HG02571 (cell line): ENCODE results near the gene TAGLN.
"Not testable (repeated sequence)": the region's sequence is repeated elsewhere in the genome, so short reads cannot be mapped to it uniquely, and the experiment has no call there.

Experiments
- ATAC-seq: cut with Tn5 transposase; IDR thresholded peaks from one replicate; pipeline ENCODE4 v1.9.1; 2021; ENCODE audit warnings: mild to moderate bottlenecking, moderate library complexity; ENCODE audit not compliant: unreplicated experiment

TAGLN gene

GRCh38 chr11:117180661-117181585 lies 18.2 kb upstream of the TAGLN start:
- ATAC-seq = no peak

- ATAC-seq = no peak
Measured at GRCh38 chr11:117181586-117182550, 17.3 kb upstream of the TAGLN start.

GRCh38 chr11:117182551-117182935 lies 16.6 kb upstream of the TAGLN start:
- no peak for ATAC-seq

GRCh38 chr11:117183178-117183577 lies 16.0 kb upstream of the TAGLN start:
- not testable (repeated sequence) for ATAC-seq

- no peak for ATAC-seq
Measured at GRCh38 chr11:117183724-117184349, 15.3 kb upstream of the TAGLN start.

- ATAC-seq = no peak
Measured at GRCh38 chr11:117185736-117186430, 13.3 kb upstream of the TAGLN start.

GRCh38 chr11:117186431-117186761 lies 12.8 kb upstream of the TAGLN start:
- ATAC-seq = no peak

- no peak for ATAC-seq
Measured at GRCh38 chr11:117187007-117187406, 12.2 kb upstream of the TAGLN start.

GRCh38 chr11:117187428-117187798 lies 11.8 kb upstream of the TAGLN start:
- ATAC-seq = no peak

GRCh38 chr11:117187799-117188481 lies 11.2 kb upstream of the TAGLN start:
- ATAC-seq = no peak

GRCh38 chr11:117188620-117189081 lies 10.5 kb upstream of the TAGLN start:
- no peak for ATAC-seq

GRCh38 chr11:117189191-117189940 lies 9.8 kb upstream of the TAGLN start:
- peak; percentile 50 for ATAC-seq

- no peak for ATAC-seq
Measured at GRCh38 chr11:117189941-117190544, 9.1 kb upstream of the TAGLN start.

- no peak for ATAC-seq
Measured at GRCh38 chr11:117191680-117192400, 7.3 kb upstream of the TAGLN start.

GRCh38 chr11:117192401-117192875 lies 6.7 kb upstream of the TAGLN start:
- no peak for ATAC-seq

- no peak for ATAC-seq
Measured at GRCh38 chr11:117193130-117194020, 5.8 kb upstream of the TAGLN start.

- ATAC-seq = no peak
Measured at GRCh38 chr11:117194267-117194666, 4.9 kb upstream of the TAGLN start.
